GM18519 (cell line): ENCODE measurements around the gene WDR86.

ENCODE experiments used
- ATAC-seq: cut with Tn5 transposase; IDR thresholded peaks from one replicate; pipeline ENCODE4 v1.9.1; 2021; ENCODE audit warnings: mild to moderate bottlenecking, moderate library complexity; ENCODE audit not compliant: unreplicated experiment, low FRiP score

Gene WDR86

GRCh38 chr7:151409667-151410404 is at the start of gene WDR86:
TSS of gene WDR86 (minus strand) at chr7:151410038. CDS start at chr7:151409589, 449 bp downstream.
- ATAC-seq: no peak

DNA sequence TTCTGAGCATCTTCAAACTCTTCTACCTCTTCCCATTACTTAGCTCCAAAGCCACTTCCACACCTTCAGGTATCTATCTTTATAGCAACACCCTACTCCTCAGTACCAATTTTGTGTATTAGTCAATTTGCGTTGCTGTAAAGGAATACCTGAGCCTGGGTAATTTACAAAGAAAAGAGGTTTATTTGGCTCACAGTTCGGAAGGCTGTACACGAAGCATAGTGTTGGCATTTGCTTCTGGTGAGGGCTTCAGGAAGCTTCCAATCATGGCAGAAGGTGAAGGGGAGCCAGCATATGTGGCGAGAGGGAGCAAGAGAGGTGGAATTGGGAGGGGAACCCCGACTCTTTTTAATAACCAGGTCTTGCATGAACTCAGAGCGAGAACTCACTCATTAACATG is 47.7 kb upstream of the WDR86 start:
- ATAC-seq: no peak

- no peak for ATAC-seq
Observed at GRCh38 chr7:151456782-151457181, 46.9 kb upstream of the WDR86 start.

DNA sequence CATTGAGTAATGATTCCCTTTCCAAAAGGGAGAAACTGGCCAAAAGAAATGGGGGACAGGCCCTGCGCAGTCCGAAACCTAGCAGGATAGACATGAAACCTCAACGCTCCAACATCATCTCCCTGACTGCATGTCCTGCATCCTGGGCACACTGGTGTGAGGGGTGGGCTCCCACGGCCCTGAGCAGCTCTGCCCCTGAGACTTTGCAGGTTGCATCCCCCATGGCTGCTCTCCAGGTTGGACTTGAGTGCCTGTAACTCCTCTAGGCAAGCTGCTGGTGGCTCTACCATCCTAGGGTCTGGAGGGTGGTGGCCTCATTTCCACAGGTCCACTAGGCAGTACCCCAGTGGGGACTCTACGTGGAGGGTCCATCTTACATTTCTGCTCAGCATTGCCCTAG is 46.4 kb upstream of the WDR86 start:
- no peak for ATAC-seq

DNA sequence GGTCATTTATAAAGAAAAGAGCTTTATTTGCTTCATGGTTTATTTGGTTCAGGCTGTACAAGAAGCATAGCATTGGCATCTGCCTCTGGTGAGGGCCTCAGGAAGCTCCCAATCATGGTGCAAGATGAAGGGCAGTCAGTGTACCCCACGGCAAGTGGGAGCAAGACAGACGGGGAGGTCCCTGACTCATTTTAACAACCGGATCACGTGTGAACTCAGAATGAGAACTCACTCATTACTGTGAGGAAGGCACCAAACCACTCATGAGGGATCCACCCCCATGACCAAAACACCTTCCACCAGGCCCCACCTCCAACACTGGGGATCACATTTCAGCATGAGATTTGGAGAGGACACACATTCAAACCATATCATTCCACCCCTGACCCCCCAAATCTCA is 45.9 kb upstream of the WDR86 start:
- no peak for ATAC-seq

DNA sequence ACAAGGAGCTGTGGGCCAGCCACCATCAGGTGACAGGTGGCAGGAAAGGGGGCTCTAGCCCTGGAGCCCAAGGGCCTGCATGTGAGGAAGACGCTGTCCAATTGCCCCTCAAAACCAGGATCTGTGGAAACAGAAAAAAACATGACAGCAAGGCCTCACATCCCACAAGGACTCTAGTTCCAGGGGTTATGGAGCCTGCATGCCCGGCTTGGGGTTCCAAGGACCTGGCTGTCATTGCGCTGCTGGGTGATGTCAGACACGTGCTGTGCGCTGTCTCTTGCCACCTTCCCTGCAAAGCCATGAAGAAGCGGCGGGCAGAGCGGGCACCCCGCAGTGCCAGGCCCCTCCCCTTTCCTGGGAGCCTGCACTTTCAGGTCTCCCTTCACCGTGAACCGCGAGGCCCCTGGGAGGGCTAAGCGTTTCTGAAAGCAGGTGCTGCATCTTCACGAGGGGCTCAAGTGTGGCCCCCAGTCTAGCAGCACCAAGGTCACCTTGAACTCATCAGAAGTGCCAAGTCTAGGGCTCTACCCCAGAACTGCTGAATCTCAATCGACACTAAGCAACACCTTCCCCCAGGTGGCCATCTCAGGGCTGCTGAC is 45.2 kb upstream of the WDR86 start:
- no peak for ATAC-seq

DNA sequence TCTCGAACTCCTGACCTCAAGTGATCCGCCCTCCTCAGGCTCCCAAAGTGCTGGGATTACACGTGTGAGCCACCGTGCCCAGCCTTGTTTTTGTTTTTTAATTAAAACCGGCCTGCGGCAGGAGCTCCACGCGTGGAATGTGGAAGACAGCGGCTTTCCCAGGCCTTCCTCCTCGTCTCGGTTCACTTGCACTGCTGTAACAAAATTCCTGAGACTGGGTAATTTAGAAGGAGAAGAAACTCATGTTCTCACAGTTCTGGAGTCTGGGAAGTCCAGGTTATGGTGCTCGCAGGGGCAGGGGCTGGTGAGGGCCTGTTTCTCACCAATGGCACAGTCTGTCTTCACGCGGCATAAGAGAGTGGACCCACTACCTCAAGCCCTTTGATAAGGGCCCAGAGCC is 44.5 kb upstream of the WDR86 start:
- ATAC-seq: no peak

GRCh38 chr7:151453326-151453791 is 43.5 kb upstream of the WDR86 start:
- ATAC-seq: no peak

GRCh38 chr7:151452680-151453325 is 43.0 kb upstream of the WDR86 start:
- no peak for ATAC-seq

DNA sequence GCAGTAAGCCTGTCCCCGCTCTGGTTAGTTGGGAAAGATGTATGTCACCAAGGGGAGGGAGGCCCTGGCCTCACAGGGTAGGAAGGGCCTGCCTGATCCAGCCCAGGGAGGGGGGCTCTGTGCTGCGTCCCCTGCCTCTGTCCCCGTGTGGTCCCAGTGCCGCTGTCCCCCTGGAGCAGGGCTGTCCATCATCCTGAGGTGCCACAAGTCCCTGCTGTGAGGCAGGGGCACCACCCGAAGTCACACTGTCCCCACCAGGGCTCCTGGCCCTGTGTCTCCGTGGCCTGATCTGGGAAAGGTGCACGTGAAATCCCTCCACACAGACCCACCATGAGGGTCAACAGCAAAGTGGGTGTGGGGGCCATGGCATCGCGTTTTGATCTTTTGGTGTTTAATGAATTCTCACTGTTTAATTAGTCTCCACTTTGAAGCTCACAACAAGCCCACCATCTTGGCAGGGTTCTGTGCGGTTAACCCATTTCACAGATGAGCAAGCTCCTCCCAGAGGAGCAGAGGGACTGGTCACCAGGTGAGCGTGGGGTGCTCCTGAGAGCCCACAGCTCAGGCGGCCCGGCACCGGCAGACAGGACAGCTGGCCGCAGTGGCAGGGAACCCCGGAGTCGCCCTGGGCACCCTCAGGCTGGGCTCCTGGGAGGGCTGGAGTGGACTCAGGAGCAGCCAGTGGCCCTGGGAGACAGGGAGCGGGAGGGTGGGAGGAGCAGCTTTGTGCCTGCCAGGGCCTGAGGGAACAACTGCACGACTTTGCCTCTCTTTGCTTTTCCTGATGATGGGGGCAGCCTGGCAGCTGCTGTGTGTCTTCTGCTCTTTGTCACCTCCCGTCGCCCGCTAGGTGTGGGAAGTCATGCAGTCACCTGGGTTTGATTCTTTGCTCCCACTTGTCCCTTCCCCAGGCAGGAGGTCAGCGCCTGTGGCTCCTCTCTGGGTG is 42.1 kb upstream of the WDR86 start:
- ATAC-seq: no peak

DNA sequence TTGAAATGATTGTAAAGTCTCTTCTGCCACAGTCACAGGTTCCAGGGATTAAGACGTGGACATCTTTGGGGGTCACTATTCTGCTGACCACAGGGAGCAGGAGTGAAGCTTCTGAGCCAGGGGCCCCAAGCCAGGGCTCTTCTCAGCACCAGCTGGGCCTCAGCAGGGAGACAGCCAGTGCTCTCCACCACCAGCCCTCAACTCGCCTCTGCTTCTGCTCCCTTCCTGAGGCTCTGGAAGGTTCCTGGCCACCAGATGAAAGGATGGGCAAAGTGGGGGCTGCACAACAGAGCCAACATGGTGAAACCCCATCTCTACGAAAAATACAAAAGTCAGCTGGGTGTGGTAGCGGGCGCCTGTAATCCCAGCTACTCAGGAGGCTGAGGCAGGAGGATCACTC is 41.3 kb upstream of the WDR86 start:
- ATAC-seq: no peak

DNA sequence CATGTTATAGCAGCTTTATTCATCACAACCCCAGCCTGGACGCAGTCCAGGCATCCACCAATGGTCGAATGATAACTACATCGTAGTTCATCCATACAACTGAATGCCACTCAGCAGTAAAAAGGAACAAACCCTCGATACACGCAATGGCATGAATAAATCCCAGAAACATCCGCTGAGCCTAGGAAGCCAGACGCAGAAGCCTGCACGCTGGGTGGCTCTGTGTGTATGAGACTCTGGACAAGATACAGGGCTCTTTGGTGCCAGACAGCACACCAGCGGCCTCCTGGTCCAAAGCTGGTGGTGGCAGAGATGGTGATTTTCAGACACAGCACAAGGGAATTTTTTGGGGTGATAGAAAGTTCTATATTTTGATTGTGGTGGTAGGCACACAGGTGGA is 40.2 kb upstream of the WDR86 start:
- no peak for ATAC-seq

DNA sequence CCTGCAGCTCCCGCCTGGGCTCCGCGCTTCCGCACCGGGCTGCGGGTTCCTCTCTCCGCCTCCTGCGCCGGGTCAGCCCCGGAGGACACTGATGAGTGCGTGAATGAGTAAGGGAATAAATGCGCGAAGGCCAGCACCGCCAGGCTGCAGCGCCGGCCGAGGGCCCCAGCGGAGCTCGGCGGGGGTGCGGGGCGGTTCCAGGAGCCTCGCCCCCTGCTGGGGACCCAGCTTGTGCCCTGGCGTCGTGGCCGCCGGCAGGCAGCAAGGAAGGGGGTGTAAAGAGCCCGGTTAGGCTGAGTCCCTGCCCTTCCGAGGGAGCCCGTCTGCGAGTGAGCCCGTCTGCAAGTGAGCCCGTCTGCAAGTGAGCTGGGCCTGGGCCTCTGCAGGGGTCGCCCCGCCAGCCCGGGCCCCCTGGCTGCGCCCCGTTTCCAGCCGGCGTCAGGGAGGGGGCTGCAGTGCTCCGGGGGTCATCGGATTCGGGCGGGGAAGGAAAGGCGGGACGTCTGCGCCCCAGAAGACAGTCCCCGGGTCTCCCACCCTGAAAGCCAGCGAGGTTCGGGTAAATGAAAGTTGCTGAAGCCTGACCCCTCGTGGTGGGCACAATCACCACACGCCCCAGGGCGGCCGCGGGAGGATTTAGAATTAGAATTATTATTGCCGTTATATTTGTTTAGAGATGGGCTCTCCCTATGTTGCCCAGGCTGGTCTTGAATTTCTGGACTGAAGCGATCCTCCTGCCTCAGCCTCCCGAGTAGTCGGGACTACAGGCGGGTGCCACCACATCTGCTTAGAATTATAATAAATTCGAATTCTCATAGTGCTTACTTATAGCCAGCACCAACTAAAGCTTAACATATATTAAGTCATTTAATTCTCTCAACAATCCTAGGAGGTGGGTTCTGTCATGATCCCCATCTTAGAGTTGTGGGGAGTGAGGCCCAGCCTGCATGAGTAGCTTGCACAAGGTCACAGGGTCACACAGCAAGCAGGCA is 38.7 kb upstream of the WDR86 start:
- no peak for ATAC-seq

- no peak for ATAC-seq
Observed at GRCh38 chr7:151447901-151448260, 38.0 kb upstream of the WDR86 start.

DNA sequence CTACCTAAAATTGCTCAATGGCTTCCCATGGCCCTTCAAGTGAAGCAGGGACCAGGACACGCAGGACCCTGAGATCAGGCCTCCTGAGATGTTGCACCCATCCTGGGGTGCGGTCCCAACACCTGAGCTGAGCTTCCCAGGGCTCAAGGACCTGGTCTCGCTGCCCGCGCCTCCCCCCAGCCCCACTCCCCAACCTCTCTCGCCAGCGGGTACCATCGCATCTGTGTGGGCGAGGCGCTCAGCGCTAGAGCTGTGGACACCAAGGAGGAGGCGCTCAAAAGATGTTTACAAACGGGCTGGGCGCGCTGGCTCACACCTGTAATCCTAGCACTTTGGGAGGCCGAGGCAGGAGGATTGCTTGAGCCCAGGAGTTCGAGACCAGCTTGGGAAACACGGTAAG is 37.5 kb upstream of the WDR86 start:
- no peak for ATAC-seq

DNA sequence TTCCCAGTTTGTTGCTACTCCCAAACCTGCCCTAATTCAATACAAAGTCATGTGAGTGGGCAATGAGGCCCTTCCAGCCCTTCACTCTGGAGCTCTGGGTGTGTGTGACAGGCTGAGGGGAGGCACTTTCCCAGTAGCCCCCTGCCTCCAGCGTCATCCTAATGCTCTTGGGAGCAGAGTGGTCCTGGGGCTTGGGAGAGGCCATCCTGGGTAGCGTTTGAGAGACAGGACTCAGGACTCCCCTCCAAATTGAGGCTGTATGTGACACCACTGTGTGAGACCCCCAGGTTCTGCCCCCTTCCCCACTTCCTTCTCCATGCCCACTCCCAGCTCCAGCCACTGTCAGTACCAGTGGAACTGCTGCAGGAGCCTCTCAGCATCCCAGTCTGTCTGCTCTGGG is 36.6 kb upstream of the WDR86 start:
- ATAC-seq: no peak

DNA sequence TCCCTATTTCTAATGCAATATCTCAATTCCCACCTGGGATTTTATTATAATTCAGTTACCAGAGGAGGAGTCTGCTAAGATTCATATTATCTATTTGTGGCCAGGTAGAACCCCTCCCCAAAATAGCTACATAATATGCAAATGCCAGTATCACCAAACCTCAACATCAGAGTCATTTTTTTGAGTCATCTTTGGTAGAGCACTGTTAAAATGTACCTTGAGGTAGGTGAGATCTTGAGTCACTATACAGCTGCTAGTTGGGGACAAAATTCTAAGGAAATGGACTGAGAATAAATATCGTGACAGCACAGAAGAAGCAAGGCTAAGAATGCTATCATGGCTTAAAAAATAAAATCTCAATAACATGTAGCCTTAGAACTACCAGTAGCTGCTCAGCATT is 34.8 kb upstream of the WDR86 start:
- no peak for ATAC-seq

DNA sequence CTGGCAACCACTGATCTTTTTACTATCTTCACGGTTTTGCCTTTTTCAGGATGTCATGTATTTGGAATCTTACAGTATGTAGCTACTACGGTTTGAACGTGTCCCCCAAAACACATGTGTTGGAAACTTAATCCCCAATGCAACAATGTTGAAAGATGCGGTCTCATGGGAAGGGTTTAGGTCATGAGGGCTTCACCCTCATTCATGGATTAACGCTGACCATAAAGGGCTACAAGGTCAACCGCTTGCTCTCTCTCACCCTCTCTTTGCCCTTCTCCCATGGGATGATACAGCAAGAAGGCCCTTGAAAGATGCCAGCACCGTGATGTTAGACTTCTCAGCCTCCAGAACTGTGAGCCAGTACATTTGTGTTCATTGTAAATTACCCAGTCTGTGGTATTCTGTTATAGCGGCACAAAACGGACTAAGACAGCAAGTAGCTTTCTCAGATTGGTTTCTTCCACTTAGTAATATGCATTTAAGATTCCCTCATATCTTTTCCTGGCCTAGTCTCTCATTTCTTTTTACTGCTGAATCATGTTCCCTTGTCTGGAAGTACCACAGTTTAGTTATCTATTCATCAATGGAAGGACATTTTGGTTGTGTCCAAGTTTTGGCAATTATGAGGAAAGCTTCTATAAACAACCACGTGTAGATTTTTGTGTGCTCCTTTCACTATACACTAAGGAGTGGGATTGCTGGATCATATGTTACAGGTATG is 33.1 kb upstream of the WDR86 start:
- ATAC-seq: no peak
